NOMO-1 treated with dmso at 0.1 percent for 144 hours (cell line): Measurements from ENCODE around the gene CC2D1A.

ENCODE experiments used
- DNase-seq: peaks from one replicate; lab custom pipeline; 2025; ENCODE audit not compliant: unreplicated experiment; lab: John Stamatoyannopoulos, UW

Gene CC2D1A

DNA sequence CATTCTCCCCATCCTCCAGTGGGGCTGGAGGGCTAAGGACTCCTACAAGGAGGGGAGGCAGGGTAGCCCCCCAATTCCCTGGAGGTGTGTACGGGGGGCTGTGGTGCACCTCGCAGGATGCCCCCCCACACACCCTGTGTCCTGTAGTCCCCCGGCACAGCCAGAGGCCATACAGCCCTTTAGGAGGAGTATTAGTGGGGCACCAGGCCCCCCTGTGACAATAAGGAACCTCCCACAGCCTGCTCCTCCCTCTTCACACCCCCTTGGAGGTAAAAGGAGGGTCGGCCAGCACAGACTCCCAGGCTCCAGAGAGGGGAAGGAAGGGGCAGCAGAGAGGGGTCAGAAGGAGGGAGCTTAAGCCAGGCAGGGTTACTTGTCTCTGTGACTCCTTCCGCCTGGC lies 29.2 kb upstream of the CC2D1A start, which contains the start of gene NANOS3:
TSS of gene NANOS3 (plus strand) at position 301 of the 400 bp plus-strand sequence. CDS start 115 bp downstream, outside the sequence.
- no peak for DNase-seq

DNA sequence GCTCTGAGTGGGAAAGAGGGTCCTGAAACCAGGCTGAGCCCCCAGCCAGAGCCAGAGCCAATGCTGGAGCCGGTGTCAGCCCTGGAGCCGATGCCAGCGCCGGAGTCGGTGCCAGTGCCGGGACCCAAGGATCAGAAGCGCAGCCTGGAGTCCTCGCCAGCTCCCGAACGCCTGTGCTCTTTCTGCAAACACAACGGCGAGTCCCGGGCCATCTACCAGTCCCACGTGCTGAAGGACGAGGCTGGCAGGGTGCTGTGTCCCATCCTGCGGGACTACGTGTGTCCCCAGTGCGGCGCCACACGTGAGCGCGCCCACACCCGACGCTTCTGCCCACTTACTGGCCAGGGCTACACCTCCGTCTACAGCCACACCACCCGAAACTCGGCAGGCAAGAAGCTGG lies 28.7 kb upstream of the CC2D1A start:
- DNase-seq, result no peak

DNA sequence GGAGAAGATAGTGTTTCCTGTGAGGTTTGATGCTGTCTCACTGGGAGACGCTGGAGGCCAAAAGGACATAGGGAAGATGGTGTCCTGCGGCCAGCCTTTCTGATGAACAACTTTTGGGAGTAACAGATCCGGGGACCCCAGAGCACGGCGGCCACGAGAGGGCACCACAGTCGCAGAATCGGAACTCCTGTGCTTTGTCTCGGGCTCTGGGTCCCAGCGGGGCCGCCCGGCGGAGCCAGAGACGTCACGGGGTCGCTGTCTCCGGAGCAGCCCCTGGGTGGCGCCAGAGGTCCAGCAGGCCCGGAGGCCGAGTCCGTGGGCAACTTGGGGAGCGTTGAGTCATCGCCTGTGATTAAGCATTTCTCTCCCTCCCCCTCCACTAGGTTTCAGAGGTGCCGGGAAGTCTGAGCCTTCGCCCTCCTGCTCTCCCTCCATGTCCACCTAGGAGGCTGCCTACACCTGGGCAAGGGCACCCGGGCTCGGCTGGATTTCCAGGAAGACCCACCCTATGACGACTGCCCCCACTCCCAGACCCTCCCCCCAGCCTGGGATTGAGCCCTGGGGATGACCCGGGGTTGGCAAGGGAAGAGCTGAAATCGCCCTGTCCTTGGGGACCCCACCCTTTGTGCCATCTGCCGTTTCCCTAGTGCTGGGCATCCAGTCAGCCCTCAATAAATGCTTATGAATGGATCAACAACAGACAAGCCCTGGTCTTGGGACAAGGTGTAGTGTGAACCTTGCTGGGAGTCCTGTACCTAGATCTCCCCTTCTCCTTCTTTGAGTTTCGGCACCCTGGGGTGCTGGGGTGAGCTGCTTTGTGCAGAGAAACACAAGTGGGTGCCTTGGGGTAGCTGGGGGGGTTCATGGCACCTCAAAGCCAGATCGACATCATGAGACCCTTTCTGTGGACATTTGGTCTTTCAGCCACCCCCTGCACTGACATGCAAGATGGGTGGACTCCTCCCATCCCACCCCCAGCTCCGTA lies 25.6 kb upstream of the CC2D1A start:
- DNase-seq, result peak; percentile 96

DNA sequence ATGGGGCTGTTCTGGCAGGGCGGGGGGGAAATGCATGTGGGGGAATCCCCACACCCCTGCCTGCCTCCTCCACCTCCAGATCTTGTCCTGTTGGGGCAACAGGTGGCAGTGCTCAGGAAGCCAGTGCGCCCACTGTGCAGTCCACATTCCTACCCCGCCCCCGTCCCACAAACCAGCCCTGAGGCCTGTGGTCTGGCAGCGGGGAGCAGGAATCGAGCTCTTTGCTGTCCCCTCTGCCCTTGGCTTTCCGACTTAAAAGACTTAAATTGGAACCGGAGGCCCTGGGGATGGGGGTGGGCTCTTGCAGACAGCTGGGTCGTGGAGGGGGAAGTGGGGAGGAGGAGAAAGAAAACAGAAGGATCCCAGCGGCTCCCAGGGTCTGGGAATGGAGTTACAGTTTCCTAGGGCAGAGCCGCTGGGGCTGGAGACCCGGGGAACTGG lies 24.7 kb upstream of the CC2D1A start:
- no peak for DNase-seq

DNA sequence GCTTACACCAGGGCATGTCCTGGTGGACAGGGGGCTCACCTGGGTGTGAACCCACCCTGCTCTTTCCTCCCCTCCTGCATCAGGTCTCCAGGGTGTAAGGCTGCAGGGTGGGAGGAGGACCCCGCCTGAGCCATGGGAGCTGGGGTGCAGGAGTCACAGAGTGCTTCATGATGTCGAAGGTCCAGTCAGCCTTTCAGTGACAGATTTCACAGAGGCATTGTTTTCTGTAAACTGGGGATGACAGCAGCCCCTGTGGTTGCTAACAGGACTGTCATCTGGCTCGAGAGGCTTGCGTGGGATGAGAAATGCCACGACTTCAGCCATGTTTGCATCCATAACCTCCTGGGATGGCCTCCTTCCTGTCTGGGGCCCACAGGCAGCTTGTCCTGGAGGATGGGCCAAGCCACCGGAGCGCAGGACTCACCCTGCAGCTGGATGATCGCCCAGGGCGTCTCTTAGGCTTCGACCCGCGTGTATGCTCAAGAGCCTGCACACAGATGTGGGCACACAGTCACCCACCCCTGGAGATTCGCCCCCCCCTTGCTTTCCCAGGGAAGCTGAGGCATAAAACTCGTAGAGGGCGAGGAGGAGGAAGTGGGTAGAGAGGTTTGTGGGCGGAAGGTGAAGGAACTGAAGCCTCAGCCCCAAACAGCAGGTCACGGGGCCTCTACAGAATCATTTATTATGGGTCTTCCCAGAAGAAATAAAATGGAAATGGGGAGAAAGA lies 24.1 kb upstream of the CC2D1A start:
- DNase-seq, result peak; percentile 31

DNA sequence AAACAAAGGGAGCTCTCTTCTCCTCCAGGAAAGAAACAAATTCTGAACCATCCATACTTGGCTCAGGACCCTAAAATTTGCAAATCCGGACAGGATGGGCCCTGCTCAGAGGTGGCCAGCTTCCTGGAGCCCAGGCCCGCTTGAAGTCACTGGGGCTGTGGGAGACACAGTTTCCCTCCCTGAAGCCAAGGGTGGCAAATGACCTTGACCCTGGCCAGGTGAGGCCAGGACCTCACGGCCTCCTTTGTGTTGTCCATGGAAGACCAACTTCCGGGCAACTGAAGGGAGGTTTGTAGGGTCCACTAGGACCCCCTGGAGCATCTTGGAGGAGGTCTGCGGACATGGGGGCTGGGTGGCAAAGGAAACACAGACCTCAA lies 23.6 kb upstream of the CC2D1A start:
- DNase-seq, result no peak

DNA sequence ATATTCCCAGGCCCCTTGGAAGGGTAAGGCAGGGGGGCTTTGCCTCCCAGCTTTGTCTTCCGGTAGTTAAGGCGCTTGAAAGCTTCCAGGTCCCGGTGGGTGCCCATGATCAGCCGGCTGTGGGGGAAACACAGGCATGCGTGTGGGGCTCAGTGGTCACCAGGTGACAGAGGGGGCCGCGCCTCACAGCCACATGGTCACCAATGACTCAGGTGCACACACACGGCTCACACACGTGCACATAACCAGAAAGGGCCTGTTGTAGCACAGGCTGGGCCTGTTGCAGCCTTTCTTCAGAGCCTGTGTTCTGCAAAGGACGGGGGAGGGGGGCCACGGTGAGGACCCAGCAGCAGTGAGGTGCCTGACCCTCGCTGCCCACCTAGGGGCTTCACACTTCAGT lies 23.2 kb upstream of the CC2D1A start:
- DNase-seq, result no peak

DNA sequence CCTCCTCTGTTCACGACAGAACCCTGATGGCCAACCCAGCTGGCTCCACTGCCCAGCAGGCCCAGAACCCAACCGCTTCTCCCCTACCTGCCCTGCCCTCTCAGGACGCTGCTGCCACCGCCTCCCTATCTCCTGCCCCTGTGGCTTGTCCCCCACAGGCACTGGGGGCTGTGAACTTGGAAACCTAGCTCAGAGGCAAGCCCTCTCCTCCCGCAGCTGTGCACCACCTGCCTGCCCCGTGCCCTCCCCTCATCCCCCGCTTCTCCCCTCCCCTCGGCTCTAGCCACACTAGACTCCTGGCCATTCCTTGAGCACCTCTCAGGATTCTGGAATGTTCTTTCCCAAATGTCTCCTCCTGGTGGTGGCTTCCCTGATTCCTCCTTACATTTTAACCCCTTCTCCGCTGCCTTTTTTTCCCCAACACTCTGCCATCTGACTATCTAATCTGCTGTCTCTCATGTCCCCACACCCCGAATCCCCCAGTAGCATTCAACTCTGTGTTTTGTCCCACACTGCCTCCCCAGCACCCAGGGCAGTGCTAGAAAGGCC lies 22.4 kb upstream of the CC2D1A start:
- DNase-seq, result no peak

DNA sequence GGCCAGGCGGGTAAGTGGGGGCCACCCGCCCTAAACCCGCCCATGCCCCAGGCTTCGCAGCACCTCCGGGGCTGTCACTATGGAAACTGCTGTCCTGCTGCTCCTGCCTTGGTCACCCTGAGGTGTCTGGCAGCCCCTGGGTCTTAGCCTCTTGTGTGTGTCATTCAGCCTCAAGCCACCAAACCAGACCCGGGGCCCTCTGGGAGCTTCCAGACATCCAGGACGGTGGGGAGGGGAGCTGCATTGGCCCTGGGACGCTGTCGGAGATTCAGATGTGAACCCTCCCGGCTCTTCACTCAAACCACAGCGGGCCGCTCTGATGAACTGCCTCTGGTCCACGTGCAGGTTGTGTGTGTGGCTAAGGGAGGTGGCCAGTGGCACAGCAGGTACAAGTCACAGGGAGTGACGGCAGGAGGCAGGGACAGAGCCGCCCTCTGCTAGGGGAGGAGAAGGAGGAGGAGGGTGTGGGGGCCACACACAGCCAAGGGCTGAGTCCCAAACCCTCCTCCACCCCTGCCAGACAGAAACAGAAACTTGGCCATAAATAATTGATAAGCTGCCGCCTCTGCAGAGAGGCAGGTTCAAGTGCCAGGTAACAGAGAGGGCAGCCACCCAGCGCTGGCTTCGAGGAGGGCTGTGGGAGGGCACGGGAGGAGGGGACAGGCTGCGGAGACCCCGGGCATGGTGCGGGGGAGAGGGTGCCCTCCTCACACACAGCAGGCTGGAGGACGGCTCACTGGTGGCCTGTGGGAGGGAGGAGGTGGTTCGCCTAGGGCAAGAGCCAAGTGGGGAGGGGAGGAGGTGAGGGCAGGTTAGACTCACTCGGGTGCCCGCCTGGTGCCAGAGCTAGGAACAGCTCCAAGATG lies 21.0 kb upstream of the CC2D1A start:
- DNase-seq, result no peak

DNA sequence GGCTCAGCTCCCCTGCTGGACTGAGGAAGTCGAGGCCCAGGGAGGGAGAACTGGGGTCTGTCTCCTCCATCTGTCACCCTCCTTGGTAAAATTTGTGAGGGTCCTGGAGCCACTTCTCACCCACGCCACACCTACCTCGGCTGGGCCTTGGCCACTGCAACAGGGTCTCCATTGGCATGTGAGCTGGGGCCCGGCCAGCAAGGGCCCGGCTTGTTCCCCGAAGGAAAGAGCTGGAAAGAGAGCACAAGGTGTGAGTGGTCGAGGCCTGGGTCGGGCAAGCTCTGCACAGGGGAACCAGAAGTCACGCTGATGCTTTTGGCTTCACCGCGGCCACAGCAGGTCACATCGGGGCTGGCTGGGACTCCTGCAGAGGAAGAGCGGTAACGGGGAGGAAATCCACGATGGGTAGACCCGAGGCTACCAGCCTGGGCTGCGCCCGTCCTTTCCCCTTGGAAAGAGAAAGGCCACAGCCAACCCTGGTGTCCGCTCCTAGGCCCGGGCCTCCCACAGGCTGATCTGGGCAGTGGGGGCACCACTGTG lies 20.1 kb upstream of the CC2D1A start:
- DNase-seq, result no peak

DNA sequence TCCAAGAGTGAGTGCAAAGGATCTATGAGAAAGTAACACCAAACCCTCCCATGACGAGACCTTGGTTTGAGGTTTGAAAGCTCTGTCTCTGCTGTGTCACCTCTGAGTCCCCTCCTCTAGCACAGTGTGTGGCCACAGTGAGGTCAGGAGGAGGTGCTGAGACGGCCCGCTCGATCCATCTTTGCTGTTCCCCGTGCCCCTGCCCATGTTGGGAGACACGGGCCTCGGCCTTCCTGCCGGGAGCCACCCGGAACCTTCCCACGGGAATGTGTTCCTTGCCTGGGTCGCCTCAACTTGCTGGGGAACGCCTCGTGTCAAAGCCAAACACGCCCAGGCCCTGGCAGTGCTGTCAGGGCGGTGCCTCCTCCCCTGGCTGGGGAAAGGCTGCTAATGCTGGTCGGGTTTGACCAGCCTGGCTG lies 19.0 kb upstream of the CC2D1A start:
- no peak for DNase-seq

DNA sequence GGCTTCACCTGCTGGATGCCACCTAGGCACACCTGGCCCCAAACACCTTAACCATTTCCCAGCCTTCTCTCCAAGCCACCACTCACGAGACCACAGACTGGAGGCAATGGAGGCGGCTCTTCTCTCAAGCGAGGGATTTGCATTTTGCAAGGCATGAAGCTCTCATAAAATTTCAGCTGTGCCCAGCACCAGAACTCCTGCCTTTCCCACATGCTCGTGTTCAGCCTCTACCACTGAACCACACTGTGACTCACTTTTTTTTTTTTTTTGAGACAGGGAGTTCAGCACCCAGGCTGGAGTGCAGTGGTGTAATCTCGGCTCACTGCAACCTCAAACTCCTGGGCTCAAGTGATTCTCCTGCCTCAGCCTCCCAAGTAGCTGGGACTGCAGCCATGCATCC lies 18.5 kb upstream of the CC2D1A start:
- DNase-seq, result no peak

DNA sequence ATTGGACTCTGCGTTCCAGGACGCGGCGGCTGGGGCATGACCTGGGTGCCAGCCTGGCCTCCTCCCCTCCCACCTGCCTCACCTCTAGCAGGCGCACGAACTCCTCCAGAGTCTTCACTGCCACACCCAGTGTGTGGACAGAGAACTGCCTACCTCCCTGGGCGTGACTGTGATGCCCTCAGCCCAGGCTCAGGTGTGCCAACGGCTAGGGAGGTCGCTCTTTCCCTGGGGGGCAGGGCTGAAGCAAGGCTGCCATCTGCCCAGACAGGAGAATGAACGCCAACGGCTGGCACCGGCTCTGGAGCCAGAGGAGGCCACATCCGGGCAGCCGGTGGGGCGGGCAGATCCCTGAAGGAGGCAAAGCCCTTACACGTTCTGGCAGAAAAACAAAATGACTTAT lies 17.7 kb upstream of the CC2D1A start:
- no peak for DNase-seq

DNA sequence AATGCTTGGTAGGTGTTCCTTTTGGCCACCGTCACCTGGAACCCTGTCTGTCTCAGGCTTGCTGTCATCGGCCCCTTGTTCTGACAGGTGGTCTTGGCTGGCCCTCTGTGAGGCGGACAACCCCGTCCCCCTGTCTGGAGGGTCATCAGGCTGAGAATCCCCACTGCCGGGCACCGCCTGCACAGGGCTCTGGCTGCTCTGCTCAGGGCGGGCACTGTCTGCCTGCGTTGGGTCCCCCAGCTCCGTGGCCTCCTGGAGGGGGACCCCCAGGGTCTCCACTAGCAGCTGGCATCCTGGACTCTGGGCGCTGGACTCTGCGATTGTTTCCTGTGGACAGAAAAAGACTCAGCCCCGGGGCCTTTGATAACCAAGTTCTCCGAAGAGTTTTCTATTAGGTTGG lies 15.9 kb upstream of the CC2D1A start:
- DNase-seq, result no peak

DNA sequence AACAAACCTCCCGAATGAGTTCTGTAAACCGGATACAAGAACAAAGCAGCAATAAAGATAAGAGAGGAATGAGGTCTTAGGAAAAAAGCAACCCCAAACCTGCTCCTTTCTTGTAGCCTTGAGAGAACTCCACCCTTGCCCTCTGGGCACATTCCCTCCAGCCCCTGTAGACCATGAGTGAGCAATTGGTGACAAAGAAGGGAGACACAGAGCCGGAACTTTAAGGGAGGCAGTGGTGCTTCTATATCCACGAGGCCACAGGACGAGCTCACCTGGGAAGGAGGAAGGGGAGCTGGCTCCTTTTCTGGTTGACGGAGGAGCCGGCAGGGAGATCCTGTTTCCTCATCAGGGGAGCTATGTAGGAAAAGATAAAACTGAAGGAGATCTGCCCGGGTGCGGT lies 13.1 kb upstream of the CC2D1A start:
- no peak for DNase-seq

DNA sequence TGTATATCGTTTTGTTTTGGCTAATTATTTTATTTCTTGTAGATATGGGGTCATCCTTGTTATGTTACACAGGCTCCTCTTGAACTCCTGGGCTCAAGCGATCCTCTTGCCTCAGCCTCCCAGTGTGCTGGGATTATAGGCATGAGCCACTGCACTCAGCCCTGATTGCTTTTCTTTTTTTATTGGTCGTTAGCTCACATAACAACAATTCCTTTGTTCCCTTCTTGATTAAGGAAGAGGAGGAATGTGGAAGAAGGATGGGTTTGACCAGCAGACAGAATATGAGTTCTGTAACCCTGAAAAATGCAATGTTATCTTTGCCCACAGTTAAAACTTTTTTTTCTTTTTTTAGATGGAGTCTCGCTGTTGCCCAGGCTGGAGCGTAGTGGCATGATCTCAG lies 11.4 kb upstream of the CC2D1A start:
- DNase-seq, result no peak

DNA sequence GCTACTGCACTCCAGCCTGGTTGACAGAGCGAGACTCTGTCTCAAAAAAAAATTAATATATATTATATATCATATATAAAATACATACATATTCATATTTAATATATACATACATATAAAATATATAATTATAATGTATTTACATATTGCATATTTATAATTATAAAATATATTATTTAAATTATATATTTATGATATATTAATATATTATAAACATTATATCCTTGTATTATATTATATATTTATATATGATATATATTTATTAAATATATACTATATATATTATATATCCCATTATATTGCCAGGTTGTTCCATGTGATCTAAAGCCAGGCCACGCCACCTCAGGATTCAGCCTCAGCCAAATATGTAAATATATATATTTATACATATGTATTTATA lies 9.8 kb upstream of the CC2D1A start:
- no peak for DNase-seq

DNA sequence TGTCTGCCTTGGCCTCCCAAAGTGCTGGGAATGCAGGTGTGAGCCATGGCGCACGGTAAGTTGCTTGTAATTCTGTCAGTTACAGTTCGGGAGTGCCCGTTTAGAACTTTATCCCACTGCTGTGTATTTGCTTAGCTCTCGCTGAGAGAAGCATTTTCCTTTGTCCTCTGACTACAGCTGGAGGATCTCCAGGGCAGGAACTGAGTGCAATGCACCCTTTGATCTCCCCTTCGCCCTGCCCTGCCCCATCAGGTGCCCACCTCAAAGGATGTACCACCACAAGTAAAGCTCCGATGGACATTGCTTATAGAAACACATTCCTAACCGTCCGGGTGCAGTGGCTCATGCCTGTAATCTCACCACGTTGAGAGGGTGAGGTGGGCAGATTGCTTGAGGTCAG lies 6.6 kb upstream of the CC2D1A start:
- DNase-seq, result no peak

DNA sequence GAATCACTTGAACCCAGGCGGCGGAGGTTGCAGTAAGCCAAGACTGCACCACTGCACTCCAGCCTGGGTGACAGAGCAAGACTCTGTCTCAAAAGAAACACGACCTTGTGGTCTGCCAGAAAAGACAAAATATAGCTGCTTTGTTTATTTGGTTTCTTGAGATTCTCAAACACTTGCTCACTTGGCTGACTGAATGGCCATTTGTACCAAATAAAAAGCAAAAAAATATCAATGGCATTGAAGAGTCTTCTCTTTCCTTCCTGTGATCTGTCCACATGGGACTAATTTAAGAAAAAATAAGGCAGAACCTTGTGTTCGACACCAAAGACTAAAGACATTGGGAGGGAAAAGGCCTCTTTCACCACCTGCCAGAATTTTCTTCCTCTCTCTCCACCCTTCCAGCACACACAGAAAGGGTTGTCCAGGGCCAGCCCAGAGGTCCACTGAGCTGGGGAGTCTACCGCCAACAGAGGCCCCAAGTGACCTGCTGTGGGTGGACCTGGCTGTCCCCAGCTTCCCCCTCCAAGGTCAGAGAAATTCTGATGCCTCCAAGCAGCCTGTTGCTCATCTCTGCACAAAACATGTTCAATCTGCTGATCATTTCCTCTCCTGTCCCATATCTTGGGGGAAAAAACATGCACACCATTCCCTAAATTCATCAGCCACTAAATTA lies 6.0 kb upstream of the CC2D1A start:
- DNase-seq, result no peak

DNA sequence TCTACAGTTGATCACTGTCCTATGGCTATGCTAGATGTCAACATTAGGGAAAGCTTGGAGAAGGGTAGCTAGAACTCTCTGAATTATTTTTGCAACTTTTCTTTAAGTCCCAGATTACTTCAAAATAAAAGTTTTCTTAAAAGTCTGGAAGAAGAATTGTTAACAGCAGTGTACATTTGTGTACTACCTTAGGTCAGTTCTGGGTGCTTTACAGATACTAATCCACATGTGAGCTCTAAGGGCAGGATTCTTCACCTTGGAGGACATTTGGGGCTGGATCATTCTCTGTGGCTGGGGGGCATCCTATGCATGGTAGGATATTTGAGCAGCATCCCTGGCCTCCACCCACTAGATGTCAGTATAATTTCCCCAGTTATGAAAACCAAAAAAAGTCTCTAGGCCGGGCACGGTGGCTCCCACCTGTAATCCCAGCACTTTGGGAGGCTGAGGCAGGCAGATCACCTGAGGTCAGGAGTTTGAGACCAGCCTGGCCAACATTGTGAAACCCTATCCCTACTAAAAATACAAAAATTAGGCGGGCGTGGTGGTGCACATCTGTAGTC lies 2.9 kb upstream of the CC2D1A start:
- DNase-seq, result no peak
